ENCODE results near the gene GLOD5.

GLOD5 gene

GRCh38 chrX:48753708-48754228, 7.8 kb upstream of the GLOD5 start:
- no peak for DNase-seq (ENCODE audit: low read depth in 1 of 2, low spot score in 1 of 2)

GRCh38 chrX:48754238-48754637, 7.3 kb upstream of the GLOD5 start:
- DNase-seq (ENCODE audit: low read depth in 1 of 2, low spot score in 1 of 2), result no peak

GRCh38 chrX:48769230-48769629, 7.7 kb downstream of the GLOD5 start:
- no peak for DNase-seq (ENCODE audit: low read depth in 1 of 2, low spot score in 1 of 2)

GRCh38 chrX:48770296-48770695, 8.7 kb downstream of the GLOD5 start:
- DNase-seq (ENCODE audit: low read depth in 1 of 2, low spot score in 1 of 2), result no peak

- DNase-seq (ENCODE audit: low read depth in 1 of 2, low spot score in 1 of 2), result no peak
Observed at GRCh38 chrX:48772602-48773001, 11.1 kb downstream of the GLOD5 start.

- no peak for DNase-seq (ENCODE audit: low read depth in 1 of 2, low spot score in 1 of 2)
Observed at GRCh38 chrX:48776818-48777439, 15.4 kb downstream of the GLOD5 start.

- DNase-seq (ENCODE audit: low read depth in 1 of 2, low spot score in 1 of 2), result no peak
Observed at GRCh38 chrX:48779399-48779798, 17.9 kb downstream of the GLOD5 start.

- no peak for DNase-seq (ENCODE audit: low read depth in 1 of 2, low spot score in 1 of 2)
Observed at GRCh38 chrX:48781705-48782104, 20.2 kb downstream of the GLOD5 start.

- no peak for DNase-seq (ENCODE audit: low read depth in 1 of 2, low spot score in 1 of 2)
Observed at GRCh38 chrX:48782216-48782615, 20.7 kb downstream of the GLOD5 start.

GRCh38 chrX:48782795-48783194, 21.2 kb downstream of the GLOD5 start:
- DNase-seq (ENCODE audit: low read depth in 1 of 2, low spot score in 1 of 2), result no peak

- no peak for DNase-seq (ENCODE audit: low read depth in 1 of 2, low spot score in 1 of 2)
Observed at GRCh38 chrX:48784726-48785125, 23.2 kb downstream of the GLOD5 start.

GRCh38 chrX:48785186-48785539, 23.6 kb downstream of the GLOD5 start:
- DNase-seq (ENCODE audit: low read depth in 1 of 2, low spot score in 1 of 2), result no peak

GRCh38 chrX:48785540-48786214, 24.1 kb downstream of the GLOD5 start:
- no peak for DNase-seq (ENCODE audit: low read depth in 1 of 2, low spot score in 1 of 2)

- DNase-seq (ENCODE audit: low read depth in 1 of 2, low spot score in 1 of 2), result no peak
Observed at GRCh38 chrX:48786341-48786800, 24.8 kb downstream of the GLOD5 start, which contains the start of gene GATA1. GATA1 (plus strand) TSS chrX:48786590; CDS start chrX:48791110, 4,520 bp downstream.

- no peak for DNase-seq (ENCODE audit: low read depth in 1 of 2, low spot score in 1 of 2)
Observed at GRCh38 chrX:48786825-48787504, 25.4 kb downstream of the GLOD5 start.

GRCh38 chrX:48787505-48788443, 26.2 kb downstream of the GLOD5 start:
- no peak for DNase-seq (ENCODE audit: low read depth in 1 of 2, low spot score in 1 of 2)

- DNase-seq (ENCODE audit: low read depth in 1 of 2, low spot score in 1 of 2), result no peak
Observed at GRCh38 chrX:48789366-48790220, 28.0 kb downstream of the GLOD5 start.

- no peak for DNase-seq (ENCODE audit: low read depth in 1 of 2, low spot score in 1 of 2)
Observed at GRCh38 chrX:48790477-48790876, 28.9 kb downstream of the GLOD5 start.

GRCh38 chrX:48791063-48791820, 29.7 kb downstream of the GLOD5 start:
- no peak for DNase-seq (ENCODE audit: low read depth in 1 of 2, low spot score in 1 of 2)
